Measurements from ENCODE around the gene AGBL4.

AGBL4 gene

GRCh38 chr1:48777219-48777895, 1246.4 kb downstream of the AGBL4 start:
- no peak for TF ChIP-seq CTCF (IDR thresholded peaks at IDR 0.05)

GRCh38 chr1:48776393-48777218, 1247.1 kb downstream of the AGBL4 start, which contains the start of gene BEND5:
BEND5 (minus strand) TSS chr1:48776891; CDS start chr1:48776831, 60 bp downstream.
- no peak for TF ChIP-seq CTCF (IDR thresholded peaks at IDR 0.05)

- TF ChIP-seq CTCF (IDR thresholded peaks at IDR 0.05) = no peak
Observed at GRCh38 chr1:48775831-48776392, 1247.8 kb downstream of the AGBL4 start.

GRCh38 chr1:48773133-48773532, 1250.6 kb downstream of the AGBL4 start:
- no peak for TF ChIP-seq CTCF (IDR thresholded peaks at IDR 0.05)

GRCh38 chr1:48772211-48772610, 1251.5 kb downstream of the AGBL4 start:
- TF ChIP-seq CTCF (IDR thresholded peaks at IDR 0.05) = no peak

- TF ChIP-seq CTCF (IDR thresholded peaks at IDR 0.05) = no peak
Observed at GRCh38 chr1:48771561-48771960, 1252.2 kb downstream of the AGBL4 start.

- no peak for TF ChIP-seq CTCF (IDR thresholded peaks at IDR 0.05)
Observed at GRCh38 chr1:48767975-48768510, 1255.7 kb downstream of the AGBL4 start.

Data from LNCAP (cell line).